Ovary (tissue), 9 donors: Measurements from ENCODE around the gene SREBF2. TPM values are rescaled to one million over a fixed set of nuclear protein-coding genes. Genes with fewer than 3 reads are reported as not detected.

Experiments used
- DNase-seq, 5 donors: peaks; one replicate each; pipeline ENCODE4 v3.0.0-alpha.2; 2019 to 2020
- H3K27ac ChIP-seq, 2 donors: fragments of 200-600 bp; one replicate each; pipeline versions ENCODE4 v1.5.1 to v1.8.0; 2019 to 2022
- H3K27me3 ChIP-seq: fragments of 200-600 bp; one replicate; pipeline ENCODE4 v1.8.0; 2022
- H3K36me3 ChIP-seq: fragments of 200-600 bp; sonication (generic); one replicate; pipeline ENCODE4 v1.5.1; 2019
- H3K4me1 ChIP-seq: one replicate; pipeline ENCODE4 v1.8.1; 2013; ENCODE audit warnings: mild to moderate bottlenecking, moderate library complexity; ENCODE audit not compliant: insufficient read depth
- H3K4me3 ChIP-seq: fragments of 200-600 bp; sonication (generic); one replicate; pipeline ENCODE4 v1.5.1; 2017
- H3K9me3 ChIP-seq, 2 donors: fragments of 200-600 bp in 1 of 2; sonication (generic) in 1 of 2; one replicate each; pipeline versions ENCODE4 v1.5.1 to v1.8.1; 2013 to 2019; ENCODE audit warnings: mild to moderate bottlenecking in 1 of 2, moderate library complexity in 1 of 2
- CTCF ChIP-seq, 3 donors: fragments of 450-650 bp in 2 of 3; fragments of 200-600 bp in 1 of 3; IDR thresholded peaks; one replicate each; pipeline versions ENCODE4 v1.5.1 to v1.8.0; 2016 to 2022; ENCODE audit warnings: antibody characterized with exemption in 3 of 3, mild to moderate bottlenecking in 1 of 3
- EP300 ChIP-seq: sonication (generic); formaldehyde crosslinking; IDR thresholded peaks from one replicate; pipeline ENCODE4 v1.6.1; 2017; ENCODE audit warnings: antibody characterized with exemption
- POLR2A ChIP-seq: fragments of 450-650 bp; IDR thresholded peaks from one replicate; pipeline ENCODE4 v1.6.1; 2017; ENCODE audit warnings: antibody characterized with exemption, mild to moderate bottlenecking, moderate library complexity
- WGBS, 3 donors: extraction: QIAGEN DNeasy Blood & Tissue Kit in 1 of 3; methylation state at CpG; one replicate each; pipeline versions ENCODE4 v1.1.5 to v1.1.7; 2013 to 2017; 5-methylcytosine and 5-hydroxymethylcytosine counted together
- intact Hi-C, 4 donors: fragments of 100-400 bp; cut with DNase I; formaldehyde crosslinking; loops; one replicate each; pipeline versions ENCODE4 v1.11.0 to v1.15.1; 2022 to 2023
- polyA plus RNA-seq, 2 donors: library from polyadenylated mRNA; stranded (reverse); fragments of 200-250 nt in 1 of 2; fragments of 350-450 nt in 1 of 2; fragmentation: Illumina TruSeq in 1 of 2; extraction: RNeasy Lipid Tissue Mini Kit (QIAGEN cat#74804) in 1 of 2; gene quantifications; one replicate each; pipeline ENCODE4 v1.2.3, GENCODE V29; 2013 to 2014
- total RNA-seq, 7 donors: library from RNA; depleted of rRNA in 2 of 7; stranded (reverse); fragments of >200 nt in 2 of 7; fragmentation: NEBNext Ultra II Directional in 3 of 7; extraction: Animal tissue kit (Norgen Biotek cat#: 25700) in 3 of 7; gene quantifications; one replicate each; pipeline versions ENCODE4 v1.1.0 to v1.2.4, GENCODE V29; 2016 to 2023
- donor health status: DM: no; HTN: no; CAD: no; lungs with moderate emphysema.
- donor health status: DM: no; HTN: no; CAD: no.
- donor health status: Bipolar disorder and iron deficiency.
- donor health status: DM: yes; HTN: yes; CAD: no.
- donor health status: DM: no; HTN: no; CAD: no.
- donor health status: DM: yes; HTN: yes; CAD: no.

Gene SREBF2
- total and polyA plus RNA-seq, 9 donors, result 29.2 to 215 (median 74.1) TPM

- DNase-seq, result no peak
- H3K27ac ChIP-seq, result no peak overlapping the region
- H3K27me3 ChIP-seq, result no peaks in the 10 kb centered on the region
- H3K4me3 ChIP-seq, result no peak overlapping the region
- 95% methylated on average over 17 of the region's 17 CpGs for WGBS, 3 donors
- intact Hi-C loops, result no loop called here
- no peaks in the 10 kb centered on the region for H3K9me3 ChIP-seq
- no peaks in the 10 kb centered on the region for H3K36me3 ChIP-seq
- H3K4me1 ChIP-seq, result no peaks in the 10 kb centered on the region
- TF ChIP-seq EP300 (no peak), CTCF (IDR thresholded peaks at IDR 0.05) (no peak), POLR2A (no peak)
Observed at GRCh38 chr22:41934284-41935014, 101.5 kb downstream of the SREBF2 start.

GRCh38 chr22:41935015-41935351 is 102.1 kb downstream of the SREBF2 start:
- H3K9me3 ChIP-seq, result no peaks in the 10 kb centered on the region
- no peaks in the 10 kb centered on the region for H3K36me3 ChIP-seq
- H3K4me3 ChIP-seq, result no peak overlapping the region
- 87 to 91% (median 88%) methylated on average over 4 of the region's 4 CpGs for WGBS, 3 donors
- no peak for TF ChIP-seq EP300
- H3K4me1 ChIP-seq, result no peaks in the 10 kb centered on the region
- no peak overlapping the region for H3K27ac ChIP-seq
- DNase-seq, result no peak
- intact Hi-C loops, result no loop called here
- H3K27me3 ChIP-seq, result no peaks in the 10 kb centered on the region

GRCh38 chr22:41935509-41935908 is 102.6 kb downstream of the SREBF2 start:
- TF ChIP-seq CTCF (IDR thresholded peaks at IDR 0.05), result no peak
- no peak for TF ChIP-seq EP300
- no peak for TF ChIP-seq POLR2A
- Histone ChIP-seq H3K4me1 (no peaks in the 10 kb centered on the region), H3K9me3 (no peaks in the 10 kb centered on the region), H3K36me3 (no peaks in the 10 kb centered on the region), H3K27me3 (no peaks in the 10 kb centered on the region), H3K4me3 (no peak overlapping the region), H3K27ac (no peak overlapping the region)
- intact Hi-C loops, result no loop called here
- DNase-seq, result no peak
- WGBS, 3 donors, result 92 to 94% (median 92%) methylated on average over 9 of the region's 9 CpGs

GRCh38 chr22:41936894-41937169 is 103.9 kb downstream of the SREBF2 start:
- H3K27ac ChIP-seq, result no peak overlapping the region
- intact Hi-C loops, result no loop called here
- H3K27me3 ChIP-seq, result no peaks in the 10 kb centered on the region
- no peaks in the 10 kb centered on the region for H3K36me3 ChIP-seq
- no peak overlapping the region for H3K4me3 ChIP-seq
- no peaks in the 10 kb centered on the region for H3K9me3 ChIP-seq
- 91 to 98% (median 98%) methylated on average over 2 of the region's 2 CpGs for WGBS, 3 donors
- TF ChIP-seq EP300 (no peak), CTCF (IDR thresholded peaks at IDR 0.05) (no peak), POLR2A (no peak)
- H3K4me1 ChIP-seq, result no peaks in the 10 kb centered on the region
- DNase-seq, result no peak

GRCh38 chr22:41939981-41940831 is 107.3 kb downstream of the SREBF2 start:
- Histone ChIP-seq H3K36me3 (no peaks in the 10 kb centered on the region), H3K4me1 (no peaks in the 10 kb centered on the region), H3K4me3 (no peak overlapping the region), H3K27me3 (no peaks in the 10 kb centered on the region), H3K27ac (no peak overlapping the region), H3K9me3 (no peaks in the 10 kb centered on the region)
- WGBS, 3 donors, result 78 to 86% (median 85%) methylated on average over 13 of the region's 13 CpGs
- TF ChIP-seq POLR2A, result no peak
- no peak for TF ChIP-seq CTCF (IDR thresholded peaks at IDR 0.05)
- no peak for TF ChIP-seq EP300
- intact Hi-C loops, result loop anchor here (2.0 to 10.0 kb wide), 4 partner anchors 115 to 243 kb away; partner anchors contain the start of gene MEI1 (in 2 of the 4)
- DNase-seq, result no peak
